Mononuclear cell (primary cell): Measurements from ENCODE around the gene LDHB. TPM values are rescaled to one million over a fixed set of nuclear protein-coding genes. Genes with fewer than 3 reads are reported as not detected.
"Not testable (repeated sequence)": the region's sequence is repeated elsewhere in the genome, so short reads cannot be mapped to it uniquely, and the experiment has no call there.

ENCODE experiments used
- H3K27me3 ChIP-seq: 2 replicates; pipeline ENCODE4 v1.6.0; 2011; ENCODE audit warnings: low read length, control low read depth; ENCODE audit not compliant: insufficient read depth
- H3K4me1 ChIP-seq: 2 replicates; pipeline ENCODE4 v1.5.1; 2011; ENCODE audit warnings: mild to moderate bottlenecking, low read length, control low read depth; ENCODE audit not compliant: insufficient read depth
- H3K4me3 ChIP-seq: 2 replicates; pipeline ENCODE4 v1.5.1; 2011; ENCODE audit warnings: mild to moderate bottlenecking, low read length, moderate library complexity
- H3K9me3 ChIP-seq: 2 replicates; pipeline ENCODE4 v1.5.1; 2011; ENCODE audit warnings: low read depth, mild to moderate bottlenecking, control low read depth, low read length
- total RNA-seq: library from RNA; depleted of rRNA; stranded (reverse); fragments of >200 nt; gene quantifications from one replicate; pipeline ENCODE4 v1.2.3, GENCODE V29; 2012

The LDHB gene
- total RNA-seq, 1 donor: 571 TPM

- no peaks in the 10 kb centered on the region for H3K27me3 ChIP-seq
- H3K9me3 ChIP-seq: no peaks in the 10 kb centered on the region
- no peak within 1 kb of the TSS for H3K4me3 ChIP-seq
- peaks cover 4% of the 10 kb centered on the region for H3K4me1 ChIP-seq
Observed at GRCh38 chr12:21604245-21605101, 53.2 kb downstream of the LDHB start, which contains the start of gene GYS2. TSS of gene GYS2 (minus strand) at chr12:21604847. CDS start at chr12:21604592, 255 bp downstream.

GRCh38 chr12:21602774-21603173 lies 54.9 kb downstream of the LDHB start:
- no peaks in the 10 kb centered on the region for H3K4me1 ChIP-seq
- no peaks in the 10 kb centered on the region for H3K9me3 ChIP-seq
- H3K27me3 ChIP-seq: no peaks in the 10 kb centered on the region
- no peak overlapping the region for H3K4me3 ChIP-seq

- H3K4me1 ChIP-seq: no peaks in the 10 kb centered on the region
- no peak overlapping the region for H3K4me3 ChIP-seq
- no peaks in the 10 kb centered on the region for H3K9me3 ChIP-seq
- H3K27me3 ChIP-seq: no peaks in the 10 kb centered on the region
Observed at GRCh38 chr12:21600196-21600595, 57.4 kb downstream of the LDHB start.

GRCh38 chr12:21599143-21599999 lies 58.3 kb downstream of the LDHB start:
- H3K9me3 ChIP-seq: no peaks in the 10 kb centered on the region
- no peak overlapping the region for H3K4me3 ChIP-seq
- H3K4me1 ChIP-seq: no peaks in the 10 kb centered on the region
- no peaks in the 10 kb centered on the region for H3K27me3 ChIP-seq

- no peaks in the 10 kb centered on the region for H3K4me1 ChIP-seq
- no peak overlapping the region for H3K4me3 ChIP-seq
- no peaks in the 10 kb centered on the region for H3K9me3 ChIP-seq
- no peaks in the 10 kb centered on the region for H3K27me3 ChIP-seq
Observed at GRCh38 chr12:21598651-21599050, 59.0 kb downstream of the LDHB start.

GRCh38 chr12:21595356-21595755 lies 62.3 kb downstream of the LDHB start:
- H3K27me3 ChIP-seq, H3K4me1 ChIP-seq, H3K4me3 ChIP-seq: not testable (repeated sequence)
- peaks cover 15% of the 10 kb centered on the region for H3K9me3 ChIP-seq

GRCh38 chr12:21585485-21585884 lies 72.2 kb downstream of the LDHB start:
- Histone ChIP-seq H3K27me3 (no peaks in the 10 kb centered on the region), H3K4me3 (no peak overlapping the region), H3K4me1 (no peaks in the 10 kb centered on the region), H3K9me3 (no peaks in the 10 kb centered on the region)

Other genes starting within 250 kb of the LDHB start
- 68.6 TPM for gene PYROXD1, start 220.2 kb downstream of the LDHB start, total RNA-seq
- 24.3 TPM for gene RECQL, start 156.2 kb downstream of the LDHB start, total RNA-seq
- 116 TPM for gene GOLT1B, start 156.1 kb downstream of the LDHB start, total RNA-seq
- gene SPX, start 131.5 kb downstream of the LDHB start, total RNA-seq: 11.2 TPM
- gene GYS2, start 53.0 kb downstream of the LDHB start, total RNA-seq: not detected
- gene KCNJ8, start 116.9 kb upstream of the LDHB start, total RNA-seq: not detected